ENCODE measurements around the gene TMEM200C.
"Not testable (repeated sequence)": the region's sequence is repeated elsewhere in the genome, so short reads cannot be mapped to it uniquely, and the experiment has no call there.

TMEM200C gene

GRCh38 chr18:5891184-5891853 lies 4.0 kb downstream of the TMEM200C start:
- DNase-seq, result no peak

GRCh38 chr18:5890331-5891183 lies 4.8 kb downstream of the TMEM200C start:
- DNase-seq, result peak; percentile 57

GRCh38 chr18:5885361-5885760 lies 10.0 kb downstream of the TMEM200C start:
- no peak for DNase-seq

DNA sequence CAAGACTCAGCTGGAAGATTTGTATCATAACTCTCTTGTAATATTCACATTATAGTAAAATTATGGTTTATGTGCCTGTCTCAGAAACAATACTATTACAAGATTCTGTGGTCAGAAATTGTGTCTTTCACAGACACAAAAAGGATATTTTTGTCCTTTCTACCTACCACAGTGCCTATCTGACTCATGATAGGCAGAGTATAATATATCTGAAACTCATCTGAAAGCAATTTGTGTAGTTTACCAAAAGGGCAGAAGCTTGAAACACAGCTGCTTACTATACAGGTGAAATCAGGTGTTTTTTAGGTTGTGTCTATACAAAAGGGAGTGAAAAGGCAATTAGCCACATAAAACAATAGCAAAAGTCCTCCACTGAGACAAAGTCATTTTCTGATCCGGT lies 10.9 kb downstream of the TMEM200C start:
- no peak for DNase-seq

DNA sequence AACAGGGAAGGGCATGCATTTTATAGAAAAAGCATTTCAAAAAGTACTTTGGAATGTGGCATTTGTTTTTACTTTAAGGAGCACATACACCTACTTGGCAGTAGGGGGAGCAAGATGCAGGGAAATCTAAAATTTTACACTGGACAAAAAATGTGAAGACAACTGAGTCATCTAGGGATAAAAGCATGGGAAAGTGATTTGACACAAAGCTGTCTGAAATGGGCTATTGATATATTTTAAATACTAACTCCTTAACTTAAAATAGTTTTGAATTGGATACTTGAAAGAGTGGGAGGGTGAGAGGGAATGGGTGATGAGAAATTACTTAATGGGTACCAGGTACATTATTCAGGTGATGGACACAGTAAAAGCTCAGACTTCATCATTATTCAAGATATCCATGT lies 15.8 kb downstream of the TMEM200C start:
- no peak for DNase-seq

DNA sequence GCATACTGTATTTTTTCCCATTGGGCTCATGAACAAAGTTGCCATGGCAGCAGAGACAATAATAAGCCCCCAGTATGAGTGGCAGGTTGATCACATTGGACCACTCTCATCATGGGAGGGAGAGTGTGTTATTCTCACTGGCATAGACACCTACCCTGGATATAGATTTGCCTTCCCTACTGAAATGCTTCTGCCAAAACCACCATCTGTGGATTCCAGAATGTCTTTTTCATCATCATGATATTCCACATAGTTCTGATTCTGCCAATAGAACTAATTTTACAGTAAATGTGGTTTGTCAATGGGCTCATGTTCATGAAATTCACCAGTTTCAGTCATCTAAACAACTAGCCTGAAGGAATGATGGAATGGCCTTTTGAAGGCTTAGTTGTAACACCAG lies 18.4 kb downstream of the TMEM200C start:
- DNase-seq, result no peak

- DNase-seq, result no peak
Observed at GRCh38 chr18:5874336-5874735, 21.0 kb downstream of the TMEM200C start.

DNA sequence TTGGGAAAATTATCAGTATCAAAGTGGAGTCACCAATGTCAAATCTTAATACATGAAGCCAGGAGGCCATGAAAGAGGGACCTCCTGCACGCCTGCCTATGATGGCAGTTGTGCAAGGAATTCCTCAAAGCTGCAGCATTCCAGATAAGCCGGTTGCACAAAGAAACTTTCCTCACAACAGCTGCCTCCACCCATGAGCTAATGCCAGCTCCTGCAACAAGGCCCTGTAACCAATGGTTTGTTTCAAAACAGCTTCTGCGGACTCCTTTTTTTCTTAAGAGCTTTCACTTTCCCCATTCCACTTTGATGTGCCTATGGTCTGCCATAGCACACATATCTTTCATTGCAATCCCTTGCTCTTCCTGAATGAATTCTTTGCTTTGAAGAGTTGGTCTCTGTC lies 22.4 kb downstream of the TMEM200C start:
- DNase-seq, result no peak

GRCh38 chr18:5871426-5871825 lies 23.9 kb downstream of the TMEM200C start:
- no peak for DNase-seq

GRCh38 chr18:5868218-5868854 lies 27.0 kb downstream of the TMEM200C start:
- DNase-seq, result peak; percentile 75

DNA sequence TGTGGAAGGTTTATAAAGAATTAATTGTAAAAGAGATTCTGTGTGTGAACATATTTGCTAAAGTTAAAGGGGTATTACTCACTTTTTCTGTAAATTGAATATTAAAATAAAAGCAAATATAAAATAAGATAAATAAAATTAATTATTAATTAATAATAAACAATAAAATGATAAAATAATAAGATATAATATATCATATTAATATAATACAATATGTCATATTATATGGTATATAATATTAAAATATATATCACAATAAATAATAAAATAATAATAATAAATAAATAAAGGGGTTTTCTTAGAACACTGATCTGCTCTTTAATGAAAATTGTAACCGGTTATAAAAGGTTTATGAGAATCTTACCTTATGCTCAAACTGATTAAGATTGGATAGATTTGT lies 29.8 kb downstream of the TMEM200C start:
- DNase-seq, result no peak

DNA sequence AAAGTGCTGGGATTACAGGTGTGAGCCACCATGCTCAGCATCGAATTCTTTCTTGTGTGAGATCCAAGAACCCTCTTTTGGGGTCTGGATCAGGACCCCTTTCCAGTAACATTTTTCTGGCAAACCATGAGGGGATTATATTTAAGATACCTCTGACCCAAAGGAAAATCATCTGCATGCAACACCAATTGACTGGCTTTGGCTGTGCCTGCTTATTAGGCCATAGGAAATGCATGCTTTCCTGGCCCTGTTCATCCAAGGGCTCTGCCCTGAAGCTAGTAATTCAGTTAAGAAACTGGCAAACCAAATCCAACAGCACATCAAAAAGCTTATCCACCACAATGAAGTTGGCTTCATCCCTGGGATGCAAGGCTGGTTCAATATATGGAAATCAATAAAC lies 33.2 kb downstream of the TMEM200C start:
- DNase-seq, result not testable (repeated sequence)

DNA sequence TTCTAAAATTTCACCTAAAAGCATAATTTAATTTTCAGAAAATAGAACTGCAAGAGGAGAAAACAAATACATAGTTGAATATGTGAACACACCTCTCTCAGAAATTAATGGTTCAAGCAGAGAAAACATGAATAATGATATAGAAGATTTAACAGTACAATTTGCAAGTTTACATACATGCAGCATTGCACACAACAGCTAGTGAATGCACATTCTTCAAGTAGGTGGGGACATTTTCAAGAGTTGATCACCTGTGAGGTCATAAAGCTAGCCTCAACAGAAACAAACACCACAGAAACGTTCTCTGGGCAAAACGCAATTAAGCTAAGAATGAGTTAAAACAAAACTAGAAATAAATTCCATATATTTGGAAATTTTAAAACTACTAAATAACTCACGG lies 38.1 kb downstream of the TMEM200C start:
- no peak for DNase-seq

GRCh38 chr18:5853253-5853652 lies 42.1 kb downstream of the TMEM200C start:
- no peak for DNase-seq

GRCh38 chr18:5851998-5852397 lies 43.3 kb downstream of the TMEM200C start:
- no peak for DNase-seq

GRCh38 chr18:5842653-5843052 lies 52.7 kb downstream of the TMEM200C start:
- DNase-seq, result no peak

GRCh38 chr18:5841518-5841917 lies 53.8 kb downstream of the TMEM200C start:
- no peak for DNase-seq

DNA sequence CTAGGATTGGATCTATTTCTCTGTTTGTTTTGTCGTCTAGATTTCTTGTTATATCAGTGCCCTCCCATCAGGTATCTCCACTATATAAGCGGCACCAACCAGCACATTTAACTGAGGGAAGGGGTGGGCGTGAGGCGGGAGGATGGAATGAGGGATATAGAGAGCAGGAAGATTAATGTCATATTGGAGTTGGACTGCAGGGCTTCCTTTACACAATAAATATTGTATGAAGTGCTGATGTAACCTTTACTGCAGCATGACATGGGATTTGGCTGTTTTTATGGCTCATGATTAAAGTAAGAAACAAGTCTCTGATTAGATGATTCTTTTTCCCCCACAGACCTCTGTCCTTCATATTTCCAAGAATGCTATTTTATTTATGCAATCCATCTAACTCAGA lies 54.8 kb downstream of the TMEM200C start:
- no peak for DNase-seq

DNA sequence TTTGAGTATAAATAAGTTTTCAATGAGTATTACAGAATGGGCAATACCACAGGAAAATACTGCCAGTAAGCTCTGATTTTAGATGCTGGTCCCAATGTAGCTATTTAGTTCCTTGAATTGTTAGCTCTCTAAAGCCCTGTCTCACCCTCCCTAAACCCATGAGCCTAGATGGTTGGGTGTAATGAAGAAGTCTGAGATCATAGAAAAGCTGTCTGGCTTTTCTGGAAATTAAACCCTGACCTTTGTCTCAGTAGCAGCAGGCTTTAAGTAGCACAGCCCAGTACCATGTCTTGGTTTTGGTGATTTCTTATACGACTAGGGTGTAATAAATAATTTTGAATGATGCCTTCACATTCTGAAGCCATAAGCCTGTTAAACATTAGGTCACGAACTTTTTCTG lies 55.3 kb downstream of the TMEM200C start:
- DNase-seq, result no peak

DNA sequence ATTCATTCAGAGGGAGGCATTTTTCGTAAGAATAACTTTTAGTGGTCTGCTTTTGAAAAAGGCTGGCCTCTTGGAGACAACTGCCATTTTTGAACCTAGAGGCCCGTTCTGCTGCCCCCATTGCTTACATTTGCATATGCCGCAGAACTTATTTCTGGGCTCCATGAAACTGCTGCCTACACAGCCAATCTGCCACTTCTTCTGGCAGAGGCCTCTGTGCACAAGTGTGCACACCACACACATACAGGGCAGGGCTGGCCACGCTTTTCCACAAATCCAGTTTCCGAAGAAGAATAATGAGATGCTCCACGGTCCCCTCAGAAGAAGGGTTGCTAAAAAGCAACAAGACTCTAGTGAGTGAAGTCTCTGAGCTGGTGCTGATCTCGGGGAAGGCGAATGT lies 56.2 kb downstream of the TMEM200C start:
- no peak for DNase-seq

All from left hindlimb (tissue), 1 donor.